GM12864 (cell line): Measurements from ENCODE around the gene KLB.
"Not testable (repeated sequence)": the region's sequence is repeated elsewhere in the genome, so short reads cannot be mapped to it uniquely, and the experiment has no call there.

Source experiments
- DNase-seq: peaks from one replicate; pipeline ENCODE4 v3.0.0-alpha.2; 2011; ENCODE audit warnings: low read depth
- H3K4me3 ChIP-seq: 2 replicates; pipeline ENCODE4 v1.5.1; 2011; ENCODE audit warnings: mild to moderate bottlenecking, low read depth, low read length, control low read depth
- TF ChIP-seq, protein P1 (sequence below): IDR thresholded peaks from 2 replicates; pipeline ENCODE4 v1.5.1; 2011; ENCODE audit warnings: low read depth, mild to moderate bottlenecking, moderate library complexity, low read length, control low read depth, inconsistent platforms; ENCODE audit errors: missing control alignments

KLB gene

DNA sequence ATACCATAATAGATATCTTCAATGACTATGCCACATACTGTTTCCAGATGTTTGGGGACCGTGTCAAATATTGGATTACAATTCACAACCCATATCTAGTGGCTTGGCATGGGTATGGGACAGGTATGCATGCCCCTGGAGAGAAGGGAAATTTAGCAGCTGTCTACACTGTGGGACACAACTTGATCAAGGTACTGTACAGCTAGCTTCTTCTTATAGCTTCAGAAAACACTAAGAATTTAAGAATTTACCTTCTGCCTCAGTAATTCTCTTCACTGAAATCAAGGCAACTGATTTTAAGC is 805 bp downstream of the KLB start:
- no peak for DNase-seq
- H3K4me3 ChIP-seq, result no peak overlapping the region
- TF ChIP-seq, protein P1, sequence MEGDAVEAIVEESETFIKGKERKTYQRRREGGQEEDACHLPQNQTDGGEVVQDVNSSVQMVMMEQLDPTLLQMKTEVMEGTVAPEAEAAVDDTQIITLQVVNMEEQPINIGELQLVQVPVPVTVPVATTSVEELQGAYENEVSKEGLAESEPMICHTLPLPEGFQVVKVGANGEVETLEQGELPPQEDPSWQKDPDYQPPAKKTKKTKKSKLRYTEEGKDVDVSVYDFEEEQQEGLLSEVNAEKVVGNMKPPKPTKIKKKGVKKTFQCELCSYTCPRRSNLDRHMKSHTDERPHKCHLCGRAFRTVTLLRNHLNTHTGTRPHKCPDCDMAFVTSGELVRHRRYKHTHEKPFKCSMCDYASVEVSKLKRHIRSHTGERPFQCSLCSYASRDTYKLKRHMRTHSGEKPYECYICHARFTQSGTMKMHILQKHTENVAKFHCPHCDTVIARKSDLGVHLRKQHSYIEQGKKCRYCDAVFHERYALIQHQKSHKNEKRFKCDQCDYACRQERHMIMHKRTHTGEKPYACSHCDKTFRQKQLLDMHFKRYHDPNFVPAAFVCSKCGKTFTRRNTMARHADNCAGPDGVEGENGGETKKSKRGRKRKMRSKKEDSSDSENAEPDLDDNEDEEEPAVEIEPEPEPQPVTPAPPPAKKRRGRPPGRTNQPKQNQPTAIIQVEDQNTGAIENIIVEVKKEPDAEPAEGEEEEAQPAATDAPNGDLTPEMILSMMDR, result no peak

DNA sequence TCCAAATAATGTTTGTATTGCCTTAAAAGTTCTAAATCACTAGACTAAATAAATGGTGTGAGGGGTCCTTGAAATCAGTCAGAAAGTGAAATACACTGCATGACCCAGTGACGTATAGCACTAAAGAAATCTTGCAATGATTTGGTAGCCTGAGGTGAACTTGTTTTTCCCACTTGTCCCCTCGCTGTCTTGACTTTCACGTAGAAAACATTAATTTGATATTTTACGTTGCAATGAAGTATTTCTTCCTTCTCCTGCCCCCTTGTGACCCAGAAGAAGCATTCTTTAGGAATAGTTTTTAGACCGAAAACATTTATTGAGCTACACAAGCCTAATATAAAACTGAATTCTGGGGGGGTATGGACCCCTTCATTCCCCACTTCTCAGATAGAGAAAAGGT is 3.7 kb downstream of the KLB start:
- TF ChIP-seq, protein P1, result no peak
- H3K4me3 ChIP-seq, result no peak overlapping the region
- no peak for DNase-seq

- H3K4me3 ChIP-seq, DNase-seq: not testable (repeated sequence)
Observed at GRCh38 chr4:39411561-39411960, 4.8 kb downstream of the KLB start.

GRCh38 chr4:39415678-39416283 is 9.1 kb downstream of the KLB start:
- TF ChIP-seq, protein P1, result no peak
- DNase-seq, result no peak
- no peak overlapping the region for H3K4me3 ChIP-seq

DNA sequence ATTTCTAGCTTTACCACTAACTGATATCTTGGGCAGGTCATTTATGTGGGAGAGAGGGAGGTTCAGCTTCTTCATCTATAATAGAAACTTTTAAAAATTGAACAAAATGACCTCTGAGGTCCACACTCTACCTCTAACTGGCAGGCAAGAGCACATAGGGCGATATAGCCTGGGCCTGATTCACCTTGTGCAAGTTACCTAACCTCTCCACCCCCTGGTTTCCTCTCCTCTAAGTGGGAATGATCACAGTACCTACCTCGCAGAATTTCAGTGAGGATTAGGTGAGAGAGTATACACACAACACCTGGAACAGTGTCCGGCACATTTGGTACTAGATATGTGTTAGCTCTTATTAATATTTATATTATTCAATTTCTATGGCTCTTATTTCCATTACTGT is 15.5 kb downstream of the KLB start:
- H3K4me3 ChIP-seq, result no peak overlapping the region
- TF ChIP-seq, protein P1, result no peak
- no peak for DNase-seq

GRCh38 chr4:39425297-39425696 is 18.6 kb downstream of the KLB start:
- not testable (repeated sequence) for H3K4me3 ChIP-seq, DNase-seq

GRCh38 chr4:39426728-39427127 is 20.0 kb downstream of the KLB start:
- TF ChIP-seq, protein P1, result no peak
- H3K4me3 ChIP-seq, result no peak overlapping the region

GRCh38 chr4:39427520-39428114 is 20.9 kb downstream of the KLB start:
- no peak for DNase-seq
- TF ChIP-seq, protein P1, result no peak
- no peak overlapping the region for H3K4me3 ChIP-seq

More at GRCh38 chr4:39426728-39427127, 20.0 kb downstream of the KLB start:
- no peak for DNase-seq
